Activated CD8-positive, alpha-beta memory T cell treated with anti-CD3 and anti-CD28 coated beads, Interleukin-2, amount 10 ng/mL, durations not matched to agents 7 days and 5 days (primary cell): ENCODE data around the gene TLR3. TPM values are rescaled to one million over a fixed set of nuclear protein-coding genes. Genes with fewer than 3 reads are reported as not detected.
"Not testable (repeated sequence)": the region's sequence is repeated elsewhere in the genome, so short reads cannot be mapped to it uniquely, and the experiment has no call there.

ENCODE experiments used
- ATAC-seq: fragments of 150-1000 bp; cut with Tn5 transposase; one replicate; pipeline ENCODE4 v1.10.0; 2021; ENCODE audit warnings: moderate library complexity
- CTCF ChIA-PET: fragments of 350-600 bp; sonication (Branson Sonifier 250); formaldehyde crosslinking; loops from one replicate; lab custom pipeline; 2021; ENCODE audit warnings: antibody characterized with exemption; lab: Charles Lee
- DNase-seq: peaks from one replicate; pipeline ENCODE4 v3.0.0-alpha.2; 2020
- H3K27ac Mint-ChIP-seq: one replicate; pipeline ENCODE4 v1.8.0; 2021; ENCODE audit warnings: mild to moderate bottlenecking, mixed read lengths
- H3K27me3 Mint-ChIP-seq: one replicate; pipeline ENCODE4 v1.8.0; 2021; ENCODE audit warnings: mixed read lengths
- H3K36me3 Mint-ChIP-seq: one replicate; pipeline ENCODE4 v1.8.0; 2021; ENCODE audit warnings: mild to moderate bottlenecking, mixed read lengths
- H3K4me1 Mint-ChIP-seq: one replicate; pipeline ENCODE4 v1.8.0; 2021; ENCODE audit warnings: mixed read lengths
- H3K4me3 Mint-ChIP-seq: one replicate; pipeline ENCODE4 v1.8.0; 2021; ENCODE audit warnings: mild to moderate bottlenecking, moderate library complexity, mixed read lengths
- H3K9me3 Mint-ChIP-seq: one replicate; pipeline ENCODE4 v1.8.0; 2022; ENCODE audit warnings: low read depth, mixed read lengths
- total RNA-seq, 2 experiments: library from RNA; stranded (reverse); gene quantifications; one replicate each; pipeline ENCODE4 v1.2.3, GENCODE V29; 2021

Gene TLR3
- total RNA-seq, 2 experiments from 2014 or later = 1.5 to 3.7 TPM

- CTCF ChIA-PET = no interaction called here
- no peak overlapping the region for H3K27ac Mint-ChIP-seq
Observed at GRCh38 chr4:186032259-186032658, 36.7 kb upstream of the TLR3 start.

GRCh38 chr4:186033027-186033426 lies 35.9 kb upstream of the TLR3 start:
- CTCF ChIA-PET = no interaction called here
- Mint-ChIP-seq H3K27ac (no peak overlapping the region), H3K4me3 (no peak overlapping the region), H3K9me3 (peaks cover 2% of the 10 kb centered on the region), H3K4me1 (no peaks in the 10 kb centered on the region), H3K36me3 (no peaks in the 10 kb centered on the region), H3K27me3 (peaks cover 27% of the 10 kb centered on the region)
- no peak for ATAC-seq
- no peak for DNase-seq

More at GRCh38 chr4:186032259-186032658, 36.7 kb upstream of the TLR3 start:
- no peak for ATAC-seq
- Mint-ChIP-seq H3K9me3 (peaks cover 2% of the 10 kb centered on the region), H3K27me3 (peaks cover 27% of the 10 kb centered on the region), H3K4me3 (no peak overlapping the region), H3K4me1 (no peaks in the 10 kb centered on the region), H3K36me3 (no peaks in the 10 kb centered on the region)
- no peak for DNase-seq

GRCh38 chr4:186034613-186035012 lies 34.3 kb upstream of the TLR3 start:
- CTCF ChIA-PET, H3K36me3 Mint-ChIP-seq, H3K4me3 Mint-ChIP-seq, H3K9me3 Mint-ChIP-seq, H3K27ac Mint-ChIP-seq, DNase-seq, ATAC-seq, H3K4me1 Mint-ChIP-seq: not testable (repeated sequence)
- peaks cover 28% of the 10 kb centered on the region for H3K27me3 Mint-ChIP-seq

DNA sequence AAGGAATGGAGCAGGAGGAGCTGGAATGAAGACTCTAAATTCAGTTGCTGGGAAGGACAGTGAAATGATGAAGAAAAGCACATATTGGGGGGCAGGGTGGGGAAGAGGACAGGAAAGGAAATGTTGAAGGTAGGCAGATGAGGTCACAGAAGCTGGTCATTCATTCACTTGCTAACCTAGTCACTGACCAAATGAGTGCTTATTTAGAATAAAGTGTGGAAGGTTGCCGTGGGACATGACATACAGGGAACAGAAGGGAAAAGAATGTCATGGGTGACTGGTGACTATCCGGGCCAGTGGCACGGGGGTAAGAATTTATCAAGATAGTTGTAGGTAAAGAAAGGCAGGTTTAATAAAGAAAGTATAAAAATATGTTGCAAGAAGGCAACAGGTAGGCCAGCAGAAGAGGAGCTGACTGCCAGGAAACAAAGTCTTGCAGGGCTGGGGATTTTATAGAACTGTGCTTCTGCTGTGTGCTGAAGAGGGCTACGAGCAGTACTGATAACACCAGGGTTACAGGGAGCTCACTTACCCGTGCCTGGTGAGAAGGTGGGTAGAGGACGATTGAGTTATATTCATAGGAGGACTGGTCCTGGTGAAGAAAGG lies 31.9 kb upstream of the TLR3 start:
- Mint-ChIP-seq H3K9me3 (peaks cover 2% of the 10 kb centered on the region), H3K4me3 (no peak overlapping the region), H3K27ac (no peak overlapping the region), H3K4me1 (no peaks in the 10 kb centered on the region), H3K36me3 (no peaks in the 10 kb centered on the region), H3K27me3 (peaks cover 26% of the 10 kb centered on the region)
- CTCF ChIA-PET = interaction anchor here (0.6 to 2.5 kb wide), 10 partner anchors 25 to 748 kb away, joined by 3 to 10 read pairs (median 4); no protein-coding TSS in a partner anchor
- DNase-seq (no peak), ATAC-seq (no peak)

- peaks cover 26% of the 10 kb centered on the region for H3K27me3 Mint-ChIP-seq
- peaks cover 2% of the 10 kb centered on the region for H3K9me3 Mint-ChIP-seq
Observed at GRCh38 chr4:186037692-186038658, 31.0 kb upstream of the TLR3 start.

GRCh38 chr4:186039697-186040096 lies 29.3 kb upstream of the TLR3 start:
- Mint-ChIP-seq H3K9me3 (no peaks in the 10 kb centered on the region), H3K4me3 (no peak overlapping the region), H3K27ac (no peak overlapping the region), H3K36me3 (no peaks in the 10 kb centered on the region), H3K4me1 (no peaks in the 10 kb centered on the region), H3K27me3 (peaks cover 26% of the 10 kb centered on the region)
- DNase-seq = no peak
- ATAC-seq = no peak
- CTCF ChIA-PET = interaction anchor here (0.9 to 2.5 kb wide), 3 partner anchors 11 to 98 kb away, joined by 3 to 7 read pairs (median 3); no protein-coding TSS in a partner anchor

More at GRCh38 chr4:186037692-186038658, 31.0 kb upstream of the TLR3 start:
- DNase-seq = no peak
- no peak for ATAC-seq
- Mint-ChIP-seq H3K4me3 (no peak overlapping the region), H3K4me1 (no peaks in the 10 kb centered on the region), H3K27ac (no peak overlapping the region), H3K36me3 (no peaks in the 10 kb centered on the region)
- CTCF ChIA-PET = interaction anchor here (0.6 to 2.5 kb wide), 16 partner anchors 11 to 749 kb away, joined by 3 to 10 read pairs (median 3); no protein-coding TSS in a partner anchor

- Mint-ChIP-seq H3K36me3 (no peaks in the 10 kb centered on the region), H3K4me3 (no peak overlapping the region), H3K4me1 (no peaks in the 10 kb centered on the region), H3K27me3 (peaks cover 26% of the 10 kb centered on the region), H3K27ac (no peak overlapping the region), H3K9me3 (no peaks in the 10 kb centered on the region)
- CTCF ChIA-PET = interaction anchor here (0.9 to 1.1 kb wide), 2 partner anchors 11 to 97 kb away, joined by 3 read pairs; no protein-coding TSS in a partner anchor
- no peak for ATAC-seq
- no peak for DNase-seq
Observed at GRCh38 chr4:186040316-186040715, 28.6 kb upstream of the TLR3 start.

- ATAC-seq, H3K4me1 Mint-ChIP-seq, H3K36me3 Mint-ChIP-seq, H3K27ac Mint-ChIP-seq, CTCF ChIA-PET, H3K9me3 Mint-ChIP-seq, DNase-seq, H3K4me3 Mint-ChIP-seq, H3K27me3 Mint-ChIP-seq: not testable (repeated sequence)
Observed at GRCh38 chr4:186047501-186047900, 21.5 kb upstream of the TLR3 start.

DNA sequence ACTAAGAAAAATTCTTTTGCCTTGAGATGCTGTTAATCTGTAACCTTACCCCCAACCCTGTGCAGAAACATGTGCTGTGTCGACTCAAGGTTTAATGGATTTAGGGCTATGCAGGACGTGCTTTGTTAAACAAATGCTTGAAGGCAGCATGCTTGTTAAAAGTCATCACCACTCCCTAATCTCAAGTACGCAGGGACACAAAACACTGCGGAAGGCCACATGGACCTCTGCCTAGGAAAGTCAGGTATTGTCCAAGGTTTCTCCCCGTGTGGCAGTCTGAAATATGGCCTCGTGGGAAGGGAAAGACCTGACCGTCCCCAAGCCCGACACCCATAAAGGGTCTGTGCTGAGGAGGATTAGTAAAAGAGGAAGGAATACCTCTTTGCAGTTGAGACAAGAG lies 18.8 kb upstream of the TLR3 start:
- H3K36me3 Mint-ChIP-seq, DNase-seq: not testable (repeated sequence)

DNA sequence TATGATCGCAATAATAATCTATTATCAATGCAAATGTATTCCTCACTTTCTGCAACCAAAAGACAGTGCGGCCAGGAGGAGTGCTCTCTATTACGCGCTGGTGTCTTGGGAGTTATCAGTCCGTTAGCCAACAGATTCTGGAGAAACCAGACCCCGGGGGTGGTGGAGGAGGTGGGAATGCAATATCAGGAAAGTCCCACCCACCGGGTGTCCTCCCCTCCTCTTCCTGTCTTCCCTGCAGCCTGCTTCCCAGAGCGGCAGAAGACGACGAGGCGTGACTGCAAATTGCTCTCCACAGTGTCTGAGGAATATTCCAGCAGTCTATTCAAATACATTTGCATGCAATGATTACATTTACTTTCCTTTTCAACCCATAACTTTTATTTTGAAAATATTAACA lies 17.9 kb upstream of the TLR3 start:
- CTCF ChIA-PET = no interaction called here
- H3K27me3 Mint-ChIP-seq = no peaks in the 10 kb centered on the region
- no peaks in the 10 kb centered on the region for H3K36me3 Mint-ChIP-seq
- H3K27ac Mint-ChIP-seq = no peak overlapping the region
- H3K9me3 Mint-ChIP-seq = no peaks in the 10 kb centered on the region
- ATAC-seq (no peak), DNase-seq (no peak)
- H3K4me3 Mint-ChIP-seq = no peak overlapping the region
- H3K4me1 Mint-ChIP-seq = no peaks in the 10 kb centered on the region

More for the DNA sequence above, 18.8 kb upstream of the TLR3 start:
- ATAC-seq, H3K4me1 Mint-ChIP-seq, H3K27ac Mint-ChIP-seq, H3K27me3 Mint-ChIP-seq, CTCF ChIA-PET, H3K9me3 Mint-ChIP-seq, H3K4me3 Mint-ChIP-seq: not testable (repeated sequence)

DNA sequence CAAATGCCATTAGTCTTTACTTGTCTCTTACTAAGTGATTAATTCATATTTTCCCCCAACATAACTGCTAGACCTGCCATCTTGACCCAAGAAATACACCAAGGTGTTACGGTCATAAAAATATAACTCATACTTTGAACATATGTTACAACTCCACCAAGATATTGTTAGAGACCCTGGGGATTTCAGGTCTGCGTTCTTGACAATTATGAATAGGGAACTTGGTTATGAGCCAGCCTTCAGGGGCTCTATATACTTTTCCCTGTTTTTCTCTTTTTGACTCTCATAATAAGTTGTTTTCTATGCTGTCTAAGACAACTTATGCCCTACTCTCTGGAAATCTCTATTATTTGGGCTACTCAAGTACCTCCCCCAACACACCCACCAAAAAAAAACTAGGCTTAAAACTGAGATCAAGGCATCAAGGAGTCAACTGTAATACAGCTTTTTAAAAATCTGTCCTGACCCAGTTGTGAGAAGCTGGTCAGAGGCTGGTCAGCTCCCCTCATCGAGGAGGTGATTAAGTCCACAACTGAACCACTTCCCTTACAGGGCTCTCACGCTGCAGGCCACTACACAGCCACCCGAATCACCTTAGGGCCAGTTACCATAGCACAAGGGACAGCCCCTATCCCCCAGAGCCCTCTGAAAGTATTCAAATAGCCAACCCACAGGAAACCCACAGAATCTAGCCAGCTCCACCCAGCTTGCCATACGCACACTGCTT lies 10.5 kb upstream of the TLR3 start:
- H3K4me3 Mint-ChIP-seq = no peak overlapping the region
- DNase-seq (peak; percentile 55), ATAC-seq (peak; percentile 74)
- no peak overlapping the region for H3K27ac Mint-ChIP-seq
- peaks cover 3% of the 10 kb centered on the region for H3K9me3 Mint-ChIP-seq
- CTCF ChIA-PET = interaction anchor here (0.7 kb wide), 1 partner anchor 20 kb away, joined by 3 read pairs; no protein-coding TSS in a partner anchor
- peaks cover 10% of the 10 kb centered on the region for H3K27me3 Mint-ChIP-seq
- peaks cover 6% of the 10 kb centered on the region for H3K4me1 Mint-ChIP-seq
- H3K36me3 Mint-ChIP-seq = peaks cover 3% of the 10 kb centered on the region

GRCh38 chr4:186058980-186059316 lies 10.0 kb upstream of the TLR3 start:
- CTCF ChIA-PET = no interaction called here
- H3K9me3 Mint-ChIP-seq = peaks cover 3% of the 10 kb centered on the region

DNA sequence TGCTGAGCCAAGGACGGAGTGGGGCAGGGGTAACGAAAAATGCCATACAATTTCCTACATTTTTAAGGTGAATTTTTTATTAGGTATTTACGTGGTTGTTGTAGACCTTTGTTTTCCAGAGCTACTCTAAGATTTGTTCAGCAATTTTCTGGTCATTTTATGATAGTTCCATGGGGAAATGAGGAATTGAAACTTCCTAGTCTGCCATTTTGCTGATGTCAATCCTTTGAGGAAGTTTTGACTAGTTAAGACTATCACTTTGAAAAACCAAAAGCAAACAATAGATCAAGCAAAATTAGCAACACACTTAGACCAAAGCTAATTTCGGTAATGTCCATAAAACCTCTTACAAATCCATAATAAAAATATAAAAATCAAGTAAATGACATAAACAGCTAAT lies 7.0 kb upstream of the TLR3 start:
- peaks cover 20% of the 10 kb centered on the region for H3K27me3 Mint-ChIP-seq
- H3K27ac Mint-ChIP-seq = no peak overlapping the region
- H3K36me3 Mint-ChIP-seq = peaks cover 3% of the 10 kb centered on the region
- H3K4me1 Mint-ChIP-seq = peaks cover 6% of the 10 kb centered on the region
- ATAC-seq (no peak), DNase-seq (no peak)
- peaks cover 3% of the 10 kb centered on the region for H3K9me3 Mint-ChIP-seq
- H3K4me3 Mint-ChIP-seq = no peak overlapping the region
- CTCF ChIA-PET = interaction anchor here (1.2 kb wide), 1 partner anchor 24 kb away, joined by 5 read pairs; no protein-coding TSS in a partner anchor

More at GRCh38 chr4:186058980-186059316, 10.0 kb upstream of the TLR3 start:
- DNase-seq (no peak), ATAC-seq (no peak)
- Mint-ChIP-seq H3K27me3 (peaks cover 13% of the 10 kb centered on the region), H3K4me3 (no peak overlapping the region), H3K4me1 (peaks cover 6% of the 10 kb centered on the region), H3K36me3 (peaks cover 3% of the 10 kb centered on the region), H3K27ac (no peak overlapping the region)
